Endothelial cell of umbilical vein (primary cell): ENCODE results near the gene RASIP1. TPM values are rescaled to one million over a fixed set of nuclear protein-coding genes. Genes with fewer than 3 reads are reported as not detected.

Source experiments
- BruUV-seq: library from RNA; stranded (reverse); fragments of 400-500 nt; replicated peaks from 2 replicates; lab custom pipeline; 2021; lab: Mats Ljungman, UMichigan
- CTCF ChIA-PET: fragments of 300-600, 350-600 bp; sonication (Branson Sonifier 250); formaldehyde crosslinking; loops from one replicate; lab custom pipeline; 2021; ENCODE audit warnings: antibody characterized with exemption, inconsistent platforms; lab: Charles Lee
- POLR2A ChIA-PET: fragments of 300-600, 350-600 bp; sonication (Branson Sonifier 250); formaldehyde crosslinking; loops from one replicate; lab custom pipeline; 2021; ENCODE audit warnings: antibody characterized with exemption, inconsistent platforms; lab: Charles Lee
- DNase-seq: peaks from one replicate; pipeline ENCODE4 v3.0.0-alpha.2; 2011; ENCODE audit warnings: low read depth, low spot score
- FAIRE-seq: peaks from 2 replicates; lab custom pipeline; 2011; peaks lifted over from hg19 to GRCh38; lab: Jason Lieb, UNC
- H2AFZ ChIP-seq: 2 replicates; pipeline ENCODE4 v1.6.0; 2012; ENCODE audit warnings: low read depth, low read length, control low read depth, inconsistent platforms
- H3K27ac ChIP-seq: 2 replicates; pipeline ENCODE4 v1.5.1; 2011; ENCODE audit warnings: low read depth, mild to moderate bottlenecking, control low read depth, low read length, moderate library complexity; ENCODE audit not compliant: insufficient read depth
- H3K27me3 ChIP-seq, 2 experiments: 2 replicates each; pipeline versions ENCODE4 v1.6.0 to v1.6.1; 2011; ENCODE audit warnings: low read length in 2 of 2, mixed read lengths in 1 of 2; ENCODE audit not compliant: control insufficient read depth in 2 of 2, insufficient read depth in 2 of 2
- H3K36me3 ChIP-seq, 2 experiments: 2 replicates in 1 of 2; 3 replicates in 1 of 2; pipeline ENCODE4 v1.5.1; 2011; ENCODE audit warnings: low read length in 2 of 2, mild to moderate bottlenecking in 1 of 2, moderate library complexity in 1 of 2; ENCODE audit not compliant: control insufficient read depth in 2 of 2, insufficient read depth in 2 of 2; ENCODE audit errors: extremely low read depth in 1 of 2
- H3K4me1 ChIP-seq: 3 replicates; pipeline ENCODE4 v1.5.1; 2011; ENCODE audit warnings: mild to moderate bottlenecking, low read length; ENCODE audit not compliant: control insufficient read depth, insufficient read depth; ENCODE audit errors: extremely low read depth
- H3K4me2 ChIP-seq: 2 replicates; pipeline ENCODE4 v1.6.1; 2011; ENCODE audit warnings: low read length, control low read depth, mixed read lengths; ENCODE audit not compliant: insufficient read depth
- H3K4me3 ChIP-seq, 3 experiments: fragments of 200-600 bp in 1 of 3; sonication (generic), shearing (Covaris generic) in 1 of 3; replicated peaks in 1 of 3; 2 replicates each; pipeline ENCODE4 v1.5.1; 2011 to 2016; ENCODE audit warnings: control low read depth in 3 of 3, low read length in 3 of 3, mild to moderate bottlenecking in 2 of 3, inconsistent platforms in 1 of 3, low read depth in 1 of 3, moderate library complexity in 1 of 3; ENCODE audit not compliant: insufficient read depth in 1 of 3
- H3K79me2 ChIP-seq: 2 replicates; pipeline ENCODE4 v1.6.0; 2012; ENCODE audit warnings: low read length, inconsistent platforms; ENCODE audit not compliant: control insufficient read depth, insufficient read depth
- H3K9ac ChIP-seq: replicated peaks from 2 replicates; pipeline ENCODE3; 2011; ENCODE audit warnings: low read length, control low read depth; ENCODE audit not compliant: insufficient read depth; ENCODE audit errors: extremely low read depth
- H3K9me1 ChIP-seq: replicated peaks from 3 replicates; pipeline ENCODE4 v1.6.0; 2011; ENCODE audit warnings: mild to moderate bottlenecking, low read length; ENCODE audit not compliant: control insufficient read depth, insufficient read depth; ENCODE audit errors: extremely low read depth
- H3K9me3 ChIP-seq: replicated peaks from 2 replicates; pipeline ENCODE4 v1.5.1; 2012; ENCODE audit warnings: low read length, inconsistent platforms; ENCODE audit not compliant: control insufficient read depth, insufficient read depth
- H4K20me1 ChIP-seq: replicated peaks from 2 replicates; pipeline ENCODE3; 2011; ENCODE audit warnings: mild to moderate bottlenecking, low read length; ENCODE audit not compliant: control insufficient read depth, insufficient read depth; ENCODE audit errors: extremely low read depth
- CTCF ChIP-seq, 2 donors: IDR thresholded peaks; 1 replicate in 1 of 2; 2 replicates in 1 of 2; pipeline ENCODE4 v1.5.1; 2011; ENCODE audit warnings: low read length in 2 of 2, mild to moderate bottlenecking in 2 of 2, moderate library complexity in 2 of 2, control low read depth in 1 of 2, inconsistent platforms in 1 of 2, low read depth in 1 of 2; ENCODE audit not compliant: insufficient read depth in 1 of 2; ENCODE audit errors: extremely low read depth in 1 of 2
- EZH2 ChIP-seq: IDR thresholded peaks from 2 replicates; pipeline ENCODE4 v1.6.1; 2012; ENCODE audit warnings: borderline replicate concordance, low read depth, mild to moderate bottlenecking, moderate library complexity, low read length, inconsistent platforms; ENCODE audit not compliant: severe bottlenecking
- FOS ChIP-seq: IDR thresholded peaks from 2 replicates; pipeline ENCODE4 v1.6.1; 2011; ENCODE audit warnings: mild to moderate bottlenecking, low read length, moderate library complexity, borderline replicate concordance; ENCODE audit not compliant: insufficient read depth
- GATA2 ChIP-seq: IDR thresholded peaks from 2 replicates; pipeline ENCODE4 v1.7.0; 2011; ENCODE audit warnings: low read depth, mild to moderate bottlenecking, moderate library complexity, mixed read lengths, low read length; ENCODE audit not compliant: insufficient read length, insufficient read depth
- JUN ChIP-seq: IDR thresholded peaks from 2 replicates; pipeline ENCODE4 v1.6.1; 2011; ENCODE audit warnings: borderline replicate concordance, low read depth; ENCODE audit not compliant: insufficient read length, insufficient read depth
- MAX ChIP-seq: IDR thresholded peaks from 2 replicates; pipeline ENCODE4 v1.6.1; 2011; ENCODE audit not compliant: insufficient read depth, insufficient read length
- MYC ChIP-seq: IDR thresholded peaks from one replicate; pipeline ENCODE4 v1.6.1; 2011; ENCODE audit warnings: mild to moderate bottlenecking, low read depth, low read length
- POLR2A ChIP-seq: IDR thresholded peaks from 2 replicates; pipeline ENCODE4 v1.6.1; 2012; ENCODE audit warnings: low read depth, mild to moderate bottlenecking, control low read depth, low read length
- POLR2AphosphoS5 ChIP-seq: IDR thresholded peaks from 2 replicates; pipeline ENCODE4 v1.6.1; 2012; ENCODE audit warnings: low read depth, mild to moderate bottlenecking, control low read depth, low read length, moderate library complexity; ENCODE audit not compliant: insufficient read depth
- dilution Hi-C: fragments of 300-500 bp; cut with MboI; formaldehyde crosslinking; loops from one replicate; pipeline ENCODE4 v1.15.0; 2019; ENCODE audit warnings: low sequenced_read_pairs; ENCODE audit not compliant: extremely low pct_ligation_motif_present
- intact Hi-C: fragments of 100-400 bp; cut with micrococcal nuclease; formaldehyde crosslinking; loops from one replicate; pipeline ENCODE4 v1.10.0; 2022
- polyA plus RNA-seq, 4 experiments: library from polyadenylated mRNA; depleted of rRNA in 3 of 4; stranded (reverse) in 3 of 4; unstranded in 1 of 4; fragments of >200 nt; gene quantifications; 2 replicates each; pipeline versions ENCODE4 v1.2.1 to v1.2.3, GENCODE V29; 2011 to 2012; ENCODE audit warnings: missing spikeins in 1 of 4
- total RNA-seq: library from RNA; stranded (reverse); gene quantifications from 2 replicates; pipeline ENCODE4 v1.2.3, GENCODE V29; 2021

RASIP1 gene
- total and polyA plus RNA-seq, 2 donors (not counting 3 experiments of a cell fraction or from before 2014, with no cell fraction given), result 66.2 to 82.1 TPM

DNA sequence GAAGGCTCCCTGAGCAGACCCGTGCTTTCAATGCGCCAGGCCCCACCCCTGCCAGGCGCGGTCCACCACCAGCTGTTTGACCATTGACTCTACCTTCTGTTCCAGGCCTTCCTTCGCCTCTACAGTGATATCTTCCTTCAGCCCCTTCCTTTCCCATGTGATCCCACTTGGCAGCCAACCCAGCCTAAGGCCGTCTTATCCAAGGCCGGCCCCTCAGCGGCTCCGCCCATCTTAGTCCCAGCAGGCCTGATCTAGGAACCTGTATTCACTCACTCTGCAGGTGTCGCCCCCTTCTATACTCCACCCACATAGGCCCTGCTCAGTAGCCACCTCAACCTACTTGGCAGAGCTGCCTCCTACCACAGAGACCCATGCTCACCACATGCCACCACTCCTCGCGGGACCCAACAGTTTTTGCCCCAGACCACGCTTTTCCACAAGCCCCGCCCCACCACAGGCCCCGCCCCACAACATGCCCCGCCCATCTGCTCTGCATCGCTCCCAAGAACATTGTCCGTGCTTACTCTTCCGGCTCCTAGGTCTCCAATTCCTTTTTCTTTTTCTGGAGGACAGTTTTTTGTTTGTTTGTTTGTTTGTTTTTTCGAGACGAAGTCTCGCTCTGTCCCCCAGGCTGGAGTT is 2.9 kb downstream of the RASIP1 start:
- H3K9ac ChIP-seq, result no peak overlapping the region
- intact Hi-C loops (loop anchor here (5.0 kb wide), 1 partner anchor 100 kb away; the partner anchor contains the start of gene HSD17B14), dilution Hi-C loops (no loop called here)
- H3K4me3 ChIP-seq, result no peak overlapping the region
- peaks cover 8 to 19% of the 10 kb centered on the region in 2 experiments for H3K36me3 ChIP-seq
- H4K20me1 ChIP-seq, result peaks cover 6% of the 10 kb centered on the region
- H3K79me2 ChIP-seq, result peaks cover 43% of the 10 kb centered on the region
- H3K4me1 ChIP-seq, result peaks cover 24% of the 10 kb centered on the region
- no peaks in the 10 kb centered on the region for H3K9me1 ChIP-seq
- DNase-seq (peak; percentile 41), FAIRE-seq (peak; percentile 59)
- H2AFZ ChIP-seq, result no peak overlapping the region
- TF ChIP-seq MYC (no peak), MAX (no peak)
- H3K27ac ChIP-seq, result no peak overlapping the region
- BruUV-seq, result no TSS peak
- no peaks in the 10 kb centered on the region for H3K9me3 ChIP-seq
- H3K27me3 ChIP-seq, result no peaks in the 10 kb centered on the region
- ChIA-PET POLR2A (no interaction called here), CTCF (interaction anchor here (0.6 to 3.5 kb wide), 4 partner anchors 10 to 92 kb away, joined by 3 to 54 read pairs (median 12); partner anchors contain the start of genes CA11 and IZUMO1)
- peak overlapping the region; percentile 94 for H3K4me2 ChIP-seq

GRCh38 chr19:48735031-48735615 is 5.3 kb downstream of the RASIP1 start:
- ChIA-PET POLR2A (no interaction called here), CTCF (interaction anchor here (0.7 kb wide), 1 partner anchor 60 kb away, joined by 3 read pairs; no protein-coding TSS in a partner anchor)
- Histone ChIP-seq H3K36me3 (peaks cover 13 to 25% of the 10 kb centered on the region in 2 experiments), H2AFZ (no peak overlapping the region), H3K27ac (no peak overlapping the region), H3K9ac (no peak overlapping the region), H3K27me3 (no peaks in the 10 kb centered on the region), H3K4me1 (peaks cover 15% of the 10 kb centered on the region), H4K20me1 (peaks cover 6% of the 10 kb centered on the region), H3K79me2 (peaks cover 48% of the 10 kb centered on the region), H3K9me1 (no peaks in the 10 kb centered on the region), H3K4me3 (no peak overlapping the region), H3K4me2 (no peak overlapping the region), H3K9me3 (no peaks in the 10 kb centered on the region)
- BruUV-seq, result no TSS peak
- TF ChIP-seq POLR2AphosphoS5, result no peak
- no peak for TF ChIP-seq POLR2A
- no peak for TF ChIP-seq EZH2
- TF ChIP-seq MAX, result no peak
- TF ChIP-seq GATA2, result no peak
- no peak for TF ChIP-seq CTCF (IDR thresholded peaks at IDR 0.05; ENCODE audit: extremely low read depth in 1 of 2, insufficient read depth in 1 of 2, low read depth in 1 of 2, low read length in 2 of 2)
- no peak for TF ChIP-seq MYC
- no peak for TF ChIP-seq FOS
- TF ChIP-seq JUN, result no peak
- FAIRE-seq, result no peak
- intact Hi-C loops (loop anchor here (5.0 kb wide), 1 partner anchor 102 kb away; the partner anchor contains the start of gene HSD17B14), dilution Hi-C loops (no loop called here)
- no peak for DNase-seq
